ENCODE data around the gene PJA2.

GRCh38 chr5:109357807-109358206 is 52.0 kb downstream of the PJA2 start:
- TF ChIP-seq, protein P1, sequence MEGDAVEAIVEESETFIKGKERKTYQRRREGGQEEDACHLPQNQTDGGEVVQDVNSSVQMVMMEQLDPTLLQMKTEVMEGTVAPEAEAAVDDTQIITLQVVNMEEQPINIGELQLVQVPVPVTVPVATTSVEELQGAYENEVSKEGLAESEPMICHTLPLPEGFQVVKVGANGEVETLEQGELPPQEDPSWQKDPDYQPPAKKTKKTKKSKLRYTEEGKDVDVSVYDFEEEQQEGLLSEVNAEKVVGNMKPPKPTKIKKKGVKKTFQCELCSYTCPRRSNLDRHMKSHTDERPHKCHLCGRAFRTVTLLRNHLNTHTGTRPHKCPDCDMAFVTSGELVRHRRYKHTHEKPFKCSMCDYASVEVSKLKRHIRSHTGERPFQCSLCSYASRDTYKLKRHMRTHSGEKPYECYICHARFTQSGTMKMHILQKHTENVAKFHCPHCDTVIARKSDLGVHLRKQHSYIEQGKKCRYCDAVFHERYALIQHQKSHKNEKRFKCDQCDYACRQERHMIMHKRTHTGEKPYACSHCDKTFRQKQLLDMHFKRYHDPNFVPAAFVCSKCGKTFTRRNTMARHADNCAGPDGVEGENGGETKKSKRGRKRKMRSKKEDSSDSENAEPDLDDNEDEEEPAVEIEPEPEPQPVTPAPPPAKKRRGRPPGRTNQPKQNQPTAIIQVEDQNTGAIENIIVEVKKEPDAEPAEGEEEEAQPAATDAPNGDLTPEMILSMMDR (IDR thresholded peaks at IDR 0.05; ENCODE audit: low read length): no peak
- TF ChIP-seq EZH2 (optimal IDR thresholded peaks at IDR 0.05; ENCODE audit: low read depth, low read length) (no peak), EZH2phosphoT487 (IDR thresholded peaks at IDR 0.05; ENCODE audit: low read length) (no peak)

All from MM.1S (cell line).